Left colon (tissue), 2 donors: ENCODE results near the gene TRAK1. TPM values are rescaled to one million over a fixed set of nuclear protein-coding genes. Genes with fewer than 3 reads are reported as not detected.
"Not testable (repeated sequence)": the region's sequence is repeated elsewhere in the genome, so short reads cannot be mapped to it uniquely, and the experiment has no call there.

Experiments
- ATAC-seq: fragments of 200-7000 bp; cut with Tn5 transposase; one replicate; pipeline ENCODE4 v1.9.1; 2020; ENCODE audit warnings: mild to moderate bottlenecking, moderate library complexity
- DNase-seq, 2 donors: peaks; one replicate each; pipeline ENCODE4 v3.0.0-alpha.2; 2020
- intact Hi-C, 2 donors: fragments of 100-400 bp; cut with DNase I in 1 of 2; cut with micrococcal nuclease in 1 of 2; formaldehyde crosslinking; loops; one replicate each; pipeline versions ENCODE4 v1.11.2 to v1.14.0; 2022; cut with DNase I, micrococcal nuclease
- total RNA-seq, 2 donors: library from RNA; stranded (reverse); fragmentation: NEBNext Ultra II Directional; extraction: Animal tissue kit (Norgen Biotek cat#: 25700); gene quantifications; one replicate each; pipeline ENCODE4 v1.2.1, GENCODE V29; 2021
- donor health status: DM: no; HTN: no; CAD: no.
- donor health status: DM: yes; HTN: yes; CAD: no.

The TRAK1 gene
- total RNA-seq, 2 donors from 2014 or later = 81.2 to 91.6 TPM

DNA sequence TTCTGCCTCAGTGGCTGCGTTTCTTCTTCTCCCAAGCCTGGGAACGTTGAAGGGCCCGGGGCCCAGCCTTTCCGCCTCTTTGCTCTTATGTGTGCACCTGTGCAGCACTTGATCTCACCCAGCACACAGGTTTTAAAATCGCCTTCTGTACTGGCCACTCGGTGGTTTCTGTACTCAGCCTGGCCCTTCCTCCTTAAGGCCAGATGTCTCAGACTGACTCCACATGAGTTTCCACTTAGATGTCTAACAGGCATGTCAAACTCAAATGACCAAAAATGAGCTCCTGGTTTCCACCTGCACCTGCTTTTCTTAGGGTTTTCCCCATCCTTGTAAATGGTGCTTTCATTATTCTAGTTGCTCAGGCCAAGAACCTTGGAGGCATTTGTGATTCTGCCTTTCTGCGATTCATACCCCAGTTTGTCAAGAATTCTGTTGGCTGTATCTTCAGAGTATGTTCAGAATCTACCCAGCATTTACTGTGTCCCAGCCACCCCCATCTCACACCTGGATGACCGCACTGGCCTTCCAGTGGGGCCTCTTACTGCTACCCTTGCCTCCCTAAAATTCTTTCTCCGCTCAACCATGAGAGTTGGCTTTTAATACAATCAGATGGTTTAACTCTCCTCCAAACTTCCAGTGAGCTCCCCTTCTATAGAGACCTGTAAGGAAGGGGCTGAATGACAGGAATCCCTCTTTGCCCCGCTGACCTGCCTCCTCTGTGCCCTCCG, 2.2 kb upstream of the TRAK1 start:
- intact Hi-C loops = no loop called here
- DNase-seq = no peak
- ATAC-seq = no peak

DNA sequence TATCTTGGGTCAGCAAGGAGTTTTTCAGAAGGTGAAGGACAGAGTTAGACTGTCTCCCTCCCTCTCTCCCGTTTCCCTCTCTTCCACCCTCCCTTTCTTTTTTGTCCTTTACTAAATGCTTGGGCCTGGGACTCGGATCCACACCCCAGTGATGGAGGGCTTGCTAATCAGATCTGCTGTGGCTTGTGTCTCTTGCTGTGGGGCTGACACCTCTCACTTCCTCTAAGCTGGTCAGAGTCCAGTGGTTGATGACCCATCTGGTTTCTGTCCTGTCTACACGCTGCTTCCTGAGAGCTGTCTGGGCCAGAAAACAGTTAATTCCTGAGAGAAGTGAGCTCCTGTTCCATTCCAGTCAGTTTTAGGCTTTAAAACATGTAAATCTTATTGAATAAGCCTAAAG, 849 bp downstream of the TRAK1 start:
- no peak for DNase-seq
- peak; percentile 57 for ATAC-seq
- intact Hi-C loops = loop anchor here in 1 of 2 donors (10.0 kb wide), 1 partner anchor 197 kb away; no protein-coding TSS in a partner anchor

- DNase-seq (no peak), ATAC-seq (no peak)
- intact Hi-C loops = loop anchor here in 1 of 2 donors (10.0 kb wide), 1 partner anchor 199 kb away; no protein-coding TSS in a partner anchor
Measured at GRCh38 chr3:42094128-42094527, 3.0 kb downstream of the TRAK1 start.

DNA sequence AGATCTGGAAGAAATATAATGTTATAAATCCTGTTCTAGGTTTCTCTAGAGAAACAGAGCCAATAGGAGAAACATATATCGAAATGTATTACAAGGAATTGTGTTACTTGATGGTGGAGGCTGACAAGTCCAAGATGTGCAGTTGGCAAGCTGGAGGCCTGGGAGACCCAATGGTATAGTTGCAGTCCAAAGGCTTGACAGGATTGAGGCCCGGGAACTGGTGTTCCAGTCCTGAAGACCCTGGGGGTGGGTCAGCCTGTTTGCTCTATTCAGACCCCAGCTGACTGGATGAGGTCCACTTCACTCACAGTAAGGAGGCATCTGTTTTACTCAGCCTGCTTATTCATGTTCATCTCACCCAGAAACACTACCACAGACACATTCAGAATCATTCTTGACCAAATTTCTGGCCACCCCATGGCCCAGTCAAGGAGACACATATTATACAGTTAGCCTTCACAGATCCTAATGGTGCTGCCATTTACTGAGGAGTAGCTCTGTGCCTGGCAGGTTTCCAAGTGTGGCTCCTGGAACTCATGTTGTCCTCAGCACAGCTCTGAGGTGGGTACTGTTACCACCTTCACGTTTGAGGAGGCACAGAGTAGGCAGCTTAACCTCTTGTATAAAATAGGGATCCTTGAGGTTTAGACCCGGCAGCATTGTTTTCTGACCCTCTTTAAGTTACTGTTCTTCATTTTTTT, 3.7 kb downstream of the TRAK1 start:
- DNase-seq (no peak), ATAC-seq (no peak)
- intact Hi-C loops = loop anchor here (5.0 to 10.0 kb wide), 3 partner anchors 78 to 200 kb away; no protein-coding TSS in a partner anchor

DNA sequence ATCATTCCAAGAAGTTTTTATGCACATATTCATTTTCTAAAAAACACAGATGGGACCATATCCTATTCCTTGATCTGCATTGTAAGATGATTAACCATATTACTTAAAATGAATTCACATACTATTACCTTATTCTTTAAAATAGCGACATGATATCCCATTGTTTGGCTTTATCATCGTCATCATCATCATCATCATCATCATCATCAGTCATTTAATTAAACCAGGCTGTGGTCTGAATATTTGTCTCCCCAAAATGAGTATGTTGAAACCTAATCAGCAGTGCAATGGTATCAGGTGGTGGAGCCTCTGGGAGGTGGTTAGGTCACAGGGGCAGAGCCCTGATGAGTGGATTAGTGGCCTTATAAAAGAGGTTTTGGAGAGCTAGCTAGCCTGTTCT, 4.4 kb downstream of the TRAK1 start:
- no peak for DNase-seq
- intact Hi-C loops = loop anchor here (5.0 to 10.0 kb wide), 3 partner anchors 78 to 201 kb away; no protein-coding TSS in a partner anchor
- ATAC-seq = no peak

DNA sequence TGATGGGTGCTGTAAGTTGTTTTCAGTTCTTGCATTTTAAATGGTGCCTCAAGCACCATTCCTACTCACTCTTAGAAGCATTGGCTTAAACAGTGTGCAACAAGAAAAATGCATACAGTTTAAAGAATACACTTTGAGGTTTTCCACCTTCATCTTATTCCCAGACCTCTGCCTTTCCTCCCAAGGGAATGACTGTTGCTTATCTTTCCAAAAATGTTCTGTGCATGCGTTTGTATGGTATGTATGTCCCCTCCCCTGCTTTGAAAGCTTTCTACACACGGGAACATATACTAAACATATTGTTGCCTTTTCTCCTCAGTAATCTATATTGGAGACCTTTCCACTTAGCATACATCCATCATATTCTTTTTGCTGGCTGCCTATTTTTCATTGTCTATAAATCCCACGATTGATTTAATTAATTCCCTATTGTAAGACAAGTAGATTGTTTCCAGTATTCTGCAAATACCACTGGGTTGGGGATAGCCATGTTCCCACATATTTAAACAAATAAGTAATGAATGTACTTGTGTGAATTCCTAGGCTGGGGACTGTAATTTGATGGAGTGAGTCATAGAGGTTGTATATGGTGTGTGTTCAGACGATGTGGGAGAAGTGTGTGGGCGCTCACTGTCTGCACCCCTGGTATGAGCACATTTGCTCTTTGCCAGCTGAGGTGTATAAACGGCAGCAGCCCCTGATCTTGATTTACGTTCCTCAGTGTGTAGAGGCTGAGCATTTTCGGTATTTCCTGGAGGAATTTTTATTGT, 5.8 kb downstream of the TRAK1 start:
- ATAC-seq (no peak), DNase-seq (no peak)
- intact Hi-C loops = loop anchor here (5.0 to 10.0 kb wide), 3 partner anchors 80 to 202 kb away; no protein-coding TSS in a partner anchor

DNA sequence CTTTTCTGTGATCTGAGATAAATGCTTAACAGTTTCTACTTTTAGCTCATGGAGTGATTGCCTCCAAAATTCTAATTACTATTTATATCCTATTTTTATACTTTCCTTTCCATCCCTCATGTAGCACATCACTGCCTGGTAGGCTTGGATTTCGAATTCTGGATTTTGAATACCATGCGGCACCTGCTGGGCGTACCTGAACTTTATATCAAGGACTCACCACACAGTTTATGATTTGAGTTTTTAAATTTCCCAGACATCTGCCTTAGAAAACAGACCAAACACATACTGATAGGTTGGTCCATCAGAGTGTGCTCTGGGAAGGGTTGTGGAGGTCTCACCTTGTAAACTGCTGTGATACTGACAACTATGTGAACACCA, 6.4 kb downstream of the TRAK1 start:
- no peak for ATAC-seq
- intact Hi-C loops = loop anchor here (5.0 to 10.0 kb wide), 3 partner anchors 80 to 203 kb away; no protein-coding TSS in a partner anchor
- DNase-seq = no peak

GRCh38 chr3:42098171-42098570, 7.0 kb downstream of the TRAK1 start:
- ATAC-seq (no peak), DNase-seq (no peak)
- intact Hi-C loops = loop anchor here (5.0 to 10.0 kb wide), 3 partner anchors 81 to 203 kb away; no protein-coding TSS in a partner anchor

GRCh38 chr3:42099020-42099765, 8.0 kb downstream of the TRAK1 start:
- ATAC-seq (no peak), DNase-seq (no peak)
- intact Hi-C loops = loop anchor here (5.0 to 10.0 kb wide), 3 partner anchors 82 to 204 kb away; no protein-coding TSS in a partner anchor

DNA sequence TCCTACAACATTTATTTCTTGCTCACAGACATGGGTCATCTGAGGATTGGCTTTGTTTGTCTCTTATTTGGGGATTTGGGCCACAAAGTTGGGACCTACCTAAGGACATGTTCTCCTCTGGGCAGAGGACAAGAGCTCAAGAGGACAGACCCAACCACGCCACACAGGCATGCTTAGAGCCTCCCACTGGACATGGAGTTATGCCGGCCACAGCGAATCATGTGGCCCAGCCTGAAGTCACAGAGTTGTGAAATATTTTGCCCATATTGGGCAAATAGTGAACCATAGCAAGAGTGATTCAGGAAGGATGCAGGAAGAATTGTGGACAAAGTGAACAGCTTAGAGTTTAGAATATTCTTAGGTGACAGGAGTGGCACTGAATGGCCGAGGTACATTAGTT, 9.9 kb downstream of the TRAK1 start:
- ATAC-seq = no peak
- no peak for DNase-seq
- intact Hi-C loops = no loop called here

GRCh38 chr3:42101481-42101880, 10.3 kb downstream of the TRAK1 start:
- DNase-seq (no peak), ATAC-seq (no peak)
- intact Hi-C loops = no loop called here

- no peak for DNase-seq
- no peak for ATAC-seq
Measured at GRCh38 chr3:42102571-42102970, 11.4 kb downstream of the TRAK1 start.

DNA sequence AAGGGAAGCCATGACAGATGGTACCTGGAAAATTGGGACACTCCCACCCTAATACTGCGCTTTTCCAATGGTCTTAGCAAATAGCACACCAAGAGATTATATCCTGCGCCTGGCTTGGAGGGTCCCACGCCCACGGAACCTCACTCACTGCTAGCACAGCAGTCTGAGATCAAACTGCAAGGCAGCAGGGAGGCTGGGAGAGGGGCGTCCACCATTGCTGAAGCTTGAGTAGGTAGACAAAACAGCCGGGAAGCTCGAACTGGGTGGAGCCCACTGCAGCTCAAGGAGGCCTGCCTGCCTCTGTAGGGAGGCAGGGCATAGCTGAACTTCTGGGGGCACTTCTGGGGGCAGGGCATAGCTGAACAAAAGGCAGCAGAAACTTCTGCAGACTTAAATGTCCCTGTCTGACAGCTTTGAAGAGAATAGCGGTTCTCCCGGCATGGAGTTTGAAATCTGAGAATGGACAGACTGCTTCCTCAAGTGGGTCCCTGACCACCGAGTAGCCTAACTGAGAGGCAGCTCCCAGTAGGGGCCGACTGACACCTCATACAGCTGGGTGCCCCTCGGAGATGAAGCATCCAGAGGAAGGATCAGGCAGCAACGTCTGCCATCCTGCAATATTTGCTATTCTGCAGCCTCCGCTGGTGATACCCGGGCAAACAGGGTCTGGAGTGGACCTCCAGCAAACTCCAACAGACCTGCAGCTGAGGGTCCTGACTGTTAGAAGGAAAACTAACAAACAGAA, 12.9 kb downstream of the TRAK1 start:
- intact Hi-C loops, DNase-seq, ATAC-seq: not testable (repeated sequence)

More at GRCh38 chr3:42102571-42102970, 11.4 kb downstream of the TRAK1 start:
- intact Hi-C loops = no loop called here

DNA sequence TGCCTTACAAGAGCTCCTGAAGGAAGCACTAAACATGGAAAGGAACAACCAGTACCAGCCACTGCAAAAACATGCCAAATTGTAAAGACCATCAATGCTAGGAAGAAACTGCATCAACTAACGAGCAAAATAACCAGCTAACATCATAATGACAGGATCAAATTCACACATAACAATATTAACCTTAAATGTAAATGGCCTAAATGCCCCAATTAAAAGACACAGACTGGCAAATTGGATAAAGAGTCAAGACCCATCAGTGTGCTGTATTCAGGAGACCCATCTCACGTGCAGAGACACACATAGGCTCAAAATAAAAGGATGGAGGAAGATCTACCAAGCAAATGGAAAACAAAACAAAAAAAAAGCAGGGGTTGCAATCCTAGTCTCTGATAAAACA, 14.8 kb downstream of the TRAK1 start:
- ATAC-seq, DNase-seq, intact Hi-C loops: not testable (repeated sequence)

- DNase-seq = no peak
- ATAC-seq = no peak
Measured at GRCh38 chr3:42106646-42107045, 15.5 kb downstream of the TRAK1 start.

DNA sequence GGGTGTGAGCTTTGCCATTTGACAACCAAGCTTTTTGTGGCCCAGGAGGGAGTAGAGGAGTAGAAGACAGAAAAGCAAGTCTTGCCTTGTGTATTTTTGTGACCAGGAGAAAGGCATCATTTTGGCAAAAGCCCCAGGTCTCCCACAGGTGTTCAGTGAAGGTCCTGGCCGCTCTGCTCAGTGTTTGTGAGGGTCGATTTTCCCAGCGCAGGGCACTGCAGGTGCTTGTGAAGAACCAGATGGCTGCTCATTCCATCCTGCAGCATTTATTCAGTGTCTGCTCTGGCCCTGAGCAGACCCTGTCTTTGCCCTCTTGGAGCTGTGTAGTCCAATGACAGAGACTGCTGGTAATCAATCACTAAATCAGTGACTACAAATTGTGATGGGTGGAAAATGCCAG, 19.5 kb downstream of the TRAK1 start:
- DNase-seq (no peak), ATAC-seq (no peak)
- intact Hi-C loops = loop anchor here in 1 of 2 donors (10.0 kb wide), 1 partner anchor 334 kb away; no protein-coding TSS in a partner anchor

More at GRCh38 chr3:42106646-42107045, 15.5 kb downstream of the TRAK1 start:
- intact Hi-C loops = no loop called here

DNA sequence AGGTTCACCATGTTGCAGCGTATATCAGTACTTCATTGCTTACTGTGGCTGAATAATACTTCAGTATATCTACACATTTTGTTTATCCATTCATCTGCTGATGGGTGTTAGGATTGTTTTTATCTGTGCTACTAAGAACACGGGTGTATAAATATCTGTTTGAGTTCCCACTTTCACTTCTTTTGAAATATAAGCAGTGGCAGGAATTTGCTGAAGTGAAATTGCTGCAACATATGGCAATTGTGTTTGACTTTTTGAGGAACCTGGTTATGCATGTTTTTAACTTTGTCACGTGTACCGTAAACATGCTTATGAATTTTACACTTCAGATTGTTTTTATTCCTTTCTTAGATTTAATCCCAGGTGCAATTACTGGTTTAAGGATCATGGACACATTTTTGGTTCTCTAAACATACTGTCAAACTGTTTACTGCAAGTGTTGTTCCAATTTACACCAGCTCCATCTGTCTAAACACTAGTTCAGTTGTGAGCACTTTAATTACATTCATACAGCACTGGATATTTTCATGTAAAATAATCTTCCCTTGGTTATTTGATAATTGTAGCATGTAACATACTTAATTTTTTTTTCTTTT, 23.1 kb downstream of the TRAK1 start:
- intact Hi-C loops = loop anchor here in 1 of 2 donors (10.0 kb wide), 1 partner anchor 331 kb away; no protein-coding TSS in a partner anchor
- ATAC-seq (no peak), DNase-seq (no peak)
